ENCODE measurements around the gene NOTCH1.

DNA sequence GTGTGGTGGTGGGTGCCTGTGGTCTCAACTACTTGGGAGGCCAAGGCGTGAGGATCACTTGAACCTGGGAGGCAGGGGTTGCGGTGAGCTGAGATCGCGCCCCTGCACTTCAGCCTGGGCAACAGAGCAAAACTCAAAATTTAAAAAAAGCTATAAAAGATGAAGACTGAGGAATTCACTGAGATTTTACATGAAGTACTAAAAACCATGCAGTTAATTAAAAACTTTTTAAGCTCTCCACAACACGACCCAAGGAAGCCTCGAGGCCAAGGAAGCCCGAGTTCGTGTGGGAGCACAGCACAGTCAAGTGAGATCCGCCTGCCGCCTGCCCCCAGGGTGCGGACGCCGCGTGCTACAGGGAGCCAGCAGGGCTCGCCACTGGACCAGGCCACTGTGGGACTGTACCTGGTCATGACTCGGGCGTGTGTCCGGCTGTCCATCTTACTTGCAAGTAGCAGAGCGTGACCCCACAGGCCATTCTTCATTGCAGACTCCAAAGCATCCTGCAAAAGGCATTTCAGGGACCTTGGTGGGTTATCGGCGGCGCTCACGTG is 85.0 kb downstream of the NOTCH1 start:
- TF ChIP-seq ZNF146 (tag by site-specific recombination; IDR thresholded peaks at IDR 0.05) (no peak), CTCF (tag by site-specific recombination; IDR thresholded peaks at IDR 0.05) (no peak), ZNF114 (tag by site-specific recombination; IDR thresholded peaks at IDR 0.05) (no peak), YY1 (tag by site-specific recombination; IDR thresholded peaks at IDR 0.05) (no peak), ZBTB21 (tag by site-specific recombination; IDR thresholded peaks at IDR 0.05) (no peak)
- TF ChIP-seq, protein P1, sequence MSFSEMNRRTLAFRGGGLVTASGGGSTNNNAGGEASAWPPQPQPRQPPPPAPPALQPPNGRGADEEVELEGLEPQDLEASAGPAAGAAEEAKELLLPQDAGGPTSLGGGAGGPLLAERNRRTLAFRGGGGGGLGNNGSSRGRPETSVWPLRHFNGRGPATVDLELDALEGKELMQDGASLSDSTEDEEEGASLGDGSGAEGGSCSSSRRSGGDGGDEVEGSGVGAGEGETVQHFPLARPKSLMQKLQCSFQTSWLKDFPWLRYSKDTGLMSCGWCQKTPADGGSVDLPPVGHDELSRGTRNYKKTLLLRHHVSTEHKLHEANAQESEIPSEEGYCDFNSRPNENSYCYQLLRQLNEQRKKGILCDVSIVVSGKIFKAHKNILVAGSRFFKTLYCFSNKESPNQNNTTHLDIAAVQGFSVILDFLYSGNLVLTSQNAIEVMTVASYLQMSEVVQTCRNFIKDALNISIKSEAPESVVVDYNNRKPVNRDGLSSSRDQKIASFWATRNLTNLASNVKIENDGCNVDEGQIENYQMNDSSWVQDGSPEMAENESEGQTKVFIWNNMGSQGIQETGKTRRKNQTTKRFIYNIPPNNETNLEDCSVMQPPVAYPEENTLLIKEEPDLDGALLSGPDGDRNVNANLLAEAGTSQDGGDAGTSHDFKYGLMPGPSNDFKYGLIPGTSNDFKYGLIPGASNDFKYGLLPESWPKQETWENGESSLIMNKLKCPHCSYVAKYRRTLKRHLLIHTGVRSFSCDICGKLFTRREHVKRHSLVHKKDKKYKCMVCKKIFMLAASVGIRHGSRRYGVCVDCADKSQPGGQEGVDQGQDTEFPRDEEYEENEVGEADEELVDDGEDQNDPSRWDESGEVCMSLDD (tag by site-specific recombination; IDR thresholded peaks at IDR 0.05) = no peak
